ENCODE data around the gene SLC5A4.
"Not testable (repeated sequence)": the region's sequence is repeated elsewhere in the genome, so short reads cannot be mapped to it uniquely, and the experiment has no call there.

The SLC5A4 gene

DNA sequence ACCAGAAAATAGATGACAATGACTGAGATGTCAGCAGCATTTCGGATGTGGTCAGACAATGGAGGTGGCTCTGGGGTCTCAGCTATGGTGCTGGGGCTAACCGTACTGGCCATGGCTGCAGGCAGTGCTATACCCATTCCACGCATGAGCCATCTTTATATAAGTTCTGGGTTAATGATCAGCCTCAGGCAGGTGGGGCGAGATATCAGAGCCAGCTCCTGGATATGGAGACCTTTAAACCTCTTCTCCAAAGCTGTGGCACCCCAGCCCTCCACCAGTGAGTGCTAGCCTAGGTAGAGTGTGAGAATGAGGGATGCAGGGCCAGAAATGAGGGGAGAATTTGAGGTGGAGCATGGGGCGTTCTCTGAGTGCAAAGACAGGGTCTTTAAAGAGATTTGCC is at the start of gene SLC5A4:
SLC5A4 (minus strand) TSS at position 131 of the 400 bp plus-strand sequence; CDS start at position 113, 18 bp downstream.
- H3K9me3 Mint-ChIP-seq: no peaks in the 10 kb centered on the region
- no peak within 1 kb of the TSS for H3K4me3 Mint-ChIP-seq
- H3K36me3 Mint-ChIP-seq (ENCODE audit: low read depth): no peaks in the 10 kb centered on the region
- H3K27ac Mint-ChIP-seq: no peak within 1 kb of the TSS
- peaks cover 3% of the 10 kb centered on the region for H3K4me1 Mint-ChIP-seq (ENCODE audit: low read depth)
- H3K27me3 Mint-ChIP-seq (ENCODE audit: low read depth): peaks cover 25% of the 10 kb centered on the region
- no peak for DNase-seq (ENCODE audit: low spot score)

DNA sequence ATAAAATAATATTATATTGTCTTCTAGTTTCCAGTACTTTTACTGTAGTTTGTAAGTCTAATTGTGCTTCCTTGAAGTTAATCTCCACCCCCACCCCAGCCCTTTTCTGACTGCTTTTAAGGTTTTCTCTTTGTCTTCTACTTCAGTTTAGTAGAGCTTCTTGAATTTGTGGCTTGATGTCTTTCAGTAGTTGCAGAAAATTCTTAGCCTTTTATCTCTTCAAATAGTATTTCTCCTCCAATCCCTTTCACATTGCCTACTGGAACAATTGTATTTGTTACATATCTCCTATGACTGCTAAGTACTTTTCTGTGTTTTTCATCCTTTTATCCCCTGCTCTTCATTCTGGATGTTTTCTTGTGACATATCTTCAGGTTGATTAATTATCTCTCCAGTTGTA is 38.8 kb upstream of the SLC5A4 start:
- H3K36me3 Mint-ChIP-seq (ENCODE audit: low read depth); H3K27me3 Mint-ChIP-seq (ENCODE audit: low read depth); DNase-seq (ENCODE audit: low spot score); H3K4me1 Mint-ChIP-seq (ENCODE audit: low read depth); H3K4me3 Mint-ChIP-seq; H3K27ac Mint-ChIP-seq; H3K9me3 Mint-ChIP-seq: not testable (repeated sequence)

DNA sequence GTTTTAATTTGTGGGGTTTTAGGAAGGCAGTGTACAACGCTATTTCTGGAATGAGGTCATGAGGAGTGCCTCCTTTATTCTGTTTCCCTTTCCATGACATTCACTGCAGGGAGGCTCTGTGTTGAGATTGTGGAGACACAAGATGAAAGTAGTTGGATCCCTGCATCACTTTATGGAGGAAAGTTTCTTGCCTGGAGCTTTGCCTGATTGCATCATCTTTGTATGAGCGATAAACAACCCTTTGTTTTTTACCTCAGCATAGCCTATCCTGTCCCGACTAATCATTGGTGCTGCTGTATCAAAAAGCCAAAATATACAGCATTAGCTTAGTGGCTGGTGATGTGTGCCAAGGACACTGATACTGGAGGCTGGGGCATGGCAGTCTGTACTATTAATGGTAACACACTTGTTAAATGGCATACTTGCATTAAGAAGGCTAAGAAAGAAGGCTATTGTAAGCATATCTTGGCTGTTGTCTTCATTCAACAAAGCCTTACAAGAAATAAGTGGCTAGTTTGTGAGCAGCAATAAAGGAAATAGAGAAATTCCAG is 31.2 kb upstream of the SLC5A4 start:
- H3K4me3 Mint-ChIP-seq: no peak overlapping the region
- no peaks in the 10 kb centered on the region for H3K36me3 Mint-ChIP-seq (ENCODE audit: low read depth)
- H3K9me3 Mint-ChIP-seq: no peaks in the 10 kb centered on the region
- H3K27ac Mint-ChIP-seq: no peak overlapping the region
- DNase-seq (ENCODE audit: low spot score): no peak
- H3K27me3 Mint-ChIP-seq (ENCODE audit: low read depth): peaks cover 8% of the 10 kb centered on the region
- H3K4me1 Mint-ChIP-seq (ENCODE audit: low read depth): no peaks in the 10 kb centered on the region

DNA sequence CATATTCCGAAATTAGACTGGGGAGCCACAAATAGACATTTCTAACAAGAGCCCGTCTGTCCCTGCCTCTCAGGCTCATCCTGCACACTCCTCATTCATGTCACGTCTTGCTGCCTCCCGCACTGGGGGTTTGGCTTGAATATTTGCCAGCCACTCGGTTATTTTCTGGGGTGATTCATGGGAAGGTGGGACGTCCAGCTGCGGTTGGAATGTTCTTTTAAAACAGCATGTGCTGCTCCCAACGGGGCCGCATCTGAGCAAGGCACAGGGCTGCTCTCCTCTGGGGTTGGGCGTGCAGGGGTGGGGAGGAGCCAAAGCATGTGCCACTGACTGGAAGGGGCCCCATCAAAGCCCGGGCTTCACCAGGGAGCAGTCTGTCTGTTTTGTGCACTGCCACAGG is 25.9 kb upstream of the SLC5A4 start:
- no peaks in the 10 kb centered on the region for H3K36me3 Mint-ChIP-seq (ENCODE audit: low read depth)
- no peak for DNase-seq (ENCODE audit: low spot score)
- no peaks in the 10 kb centered on the region for H3K4me1 Mint-ChIP-seq (ENCODE audit: low read depth)
- H3K27me3 Mint-ChIP-seq (ENCODE audit: low read depth): no peaks in the 10 kb centered on the region
- H3K4me3 Mint-ChIP-seq: no peak overlapping the region
- no peaks in the 10 kb centered on the region for H3K9me3 Mint-ChIP-seq
- H3K27ac Mint-ChIP-seq: no peak overlapping the region

DNA sequence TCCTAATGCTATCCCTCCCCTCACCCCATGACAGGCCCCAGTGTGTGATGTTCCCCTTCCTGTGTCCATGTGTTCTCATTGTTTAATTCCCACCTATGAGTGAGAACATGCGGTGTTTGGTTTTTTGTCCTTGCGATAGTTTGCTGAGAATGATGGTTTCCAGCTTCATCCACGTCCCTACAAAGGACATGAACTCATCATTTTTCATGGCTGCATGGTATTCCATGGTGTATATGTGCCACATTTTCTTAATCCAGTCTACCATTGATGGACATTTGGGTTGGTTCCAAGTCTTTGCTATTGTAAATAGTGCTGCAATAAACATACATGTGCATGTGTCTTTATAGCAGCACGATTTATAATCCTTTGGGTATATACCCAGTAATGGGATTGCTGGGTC is 20.2 kb upstream of the SLC5A4 start:
- not testable (repeated sequence) for H3K4me3 Mint-ChIP-seq; H3K4me1 Mint-ChIP-seq (ENCODE audit: low read depth); DNase-seq (ENCODE audit: low spot score); H3K9me3 Mint-ChIP-seq; H3K27ac Mint-ChIP-seq; H3K36me3 Mint-ChIP-seq (ENCODE audit: low read depth); H3K27me3 Mint-ChIP-seq (ENCODE audit: low read depth)

DNA sequence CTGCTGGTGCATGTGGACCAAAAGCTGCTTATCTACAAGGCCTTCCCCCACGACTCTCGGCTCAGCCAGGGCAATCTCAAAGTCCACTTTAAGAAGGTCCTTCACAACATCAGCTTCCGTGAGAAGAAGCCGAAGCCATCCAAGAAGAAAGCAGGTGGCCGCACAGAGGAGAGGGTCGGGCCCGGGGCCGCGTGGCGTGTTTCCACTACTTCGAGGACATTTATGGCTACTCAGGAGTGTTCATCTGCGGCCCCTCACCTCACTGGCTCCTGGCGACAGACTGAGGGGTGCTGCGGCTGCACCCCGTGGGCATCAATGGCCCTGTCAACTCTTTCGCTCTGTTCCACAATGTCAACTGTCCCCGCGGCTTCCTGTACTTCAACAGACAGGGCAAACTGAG is 16.2 kb upstream of the SLC5A4 start:
- Mint-ChIP-seq H3K27me3 (ENCODE audit: low read depth) (no peaks in the 10 kb centered on the region), H3K9me3 (no peaks in the 10 kb centered on the region), H3K4me1 (ENCODE audit: low read depth) (no peaks in the 10 kb centered on the region), H3K4me3 (no peak overlapping the region), H3K27ac (no peak overlapping the region), H3K36me3 (ENCODE audit: low read depth) (no peaks in the 10 kb centered on the region)
- no peak for DNase-seq (ENCODE audit: low spot score)

DNA sequence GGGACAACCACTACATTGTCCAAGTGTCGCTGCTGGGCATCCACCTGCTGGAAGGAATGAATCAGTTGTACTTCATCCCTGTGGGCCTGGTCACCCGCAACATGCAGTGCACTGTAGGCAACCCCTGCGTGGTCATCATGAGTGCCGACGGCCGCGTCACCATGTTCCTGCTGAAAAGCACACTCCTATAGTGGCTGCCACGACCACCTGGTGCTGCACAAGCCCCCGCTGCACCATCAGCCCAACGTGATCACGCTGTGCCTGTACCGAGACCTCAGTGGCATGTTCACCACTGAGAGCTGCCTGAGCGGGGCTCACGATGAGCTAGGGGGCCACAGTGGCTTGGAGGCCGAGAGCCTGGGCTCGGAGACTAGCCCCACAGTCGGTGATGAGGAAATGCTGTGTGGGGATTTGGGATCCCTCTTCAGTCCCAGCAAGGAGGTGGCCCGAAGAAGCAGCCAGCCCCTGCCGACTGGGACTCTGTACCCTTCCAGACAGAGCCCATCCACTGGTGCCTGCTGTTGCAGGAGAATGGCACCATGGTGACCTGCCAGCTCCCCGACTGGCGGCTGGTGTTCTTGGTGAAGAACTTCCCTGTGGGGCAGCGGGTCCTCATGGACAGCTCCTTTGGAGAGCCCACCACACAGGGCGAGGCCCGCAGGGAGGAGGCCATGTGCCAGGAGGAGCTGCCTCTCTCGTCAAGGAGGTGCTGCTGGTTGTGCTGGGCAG is 15.7 kb upstream of the SLC5A4 start:
- no peak for DNase-seq (ENCODE audit: low spot score)

DNA sequence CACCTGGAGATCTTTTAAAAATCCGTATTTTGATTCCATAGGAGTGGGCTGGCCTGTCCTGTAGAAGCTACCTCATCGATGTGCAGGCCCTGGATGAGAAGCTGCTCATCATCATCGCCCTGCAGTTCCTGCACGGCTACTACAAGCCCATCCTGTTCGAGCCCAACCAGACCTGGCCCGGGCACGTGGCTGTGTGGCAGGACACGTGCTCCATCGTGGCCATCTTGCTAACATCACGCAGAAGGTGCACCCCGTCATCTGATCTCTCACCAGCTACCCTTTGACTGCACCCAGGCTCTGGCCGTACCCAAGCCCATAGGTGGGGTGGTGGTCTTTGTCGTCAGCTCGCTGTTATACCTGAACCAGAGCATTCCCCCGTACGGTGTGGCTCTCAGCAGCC is 14.2 kb upstream of the SLC5A4 start:
- Mint-ChIP-seq H3K27ac (no peak overlapping the region), H3K9me3 (no peaks in the 10 kb centered on the region), H3K27me3 (ENCODE audit: low read depth) (no peaks in the 10 kb centered on the region), H3K36me3 (ENCODE audit: low read depth) (no peaks in the 10 kb centered on the region), H3K4me3 (no peak overlapping the region), H3K4me1 (ENCODE audit: low read depth) (peaks cover 3% of the 10 kb centered on the region)
- no peak for DNase-seq (ENCODE audit: low spot score)

More for the DNA sequence above, 15.7 kb upstream of the SLC5A4 start:
- H3K4me3 Mint-ChIP-seq: no peak overlapping the region
- no peaks in the 10 kb centered on the region for H3K9me3 Mint-ChIP-seq
- H3K27ac Mint-ChIP-seq: no peak overlapping the region
- no peaks in the 10 kb centered on the region for H3K36me3 Mint-ChIP-seq (ENCODE audit: low read depth)
- peaks cover 3% of the 10 kb centered on the region for H3K4me1 Mint-ChIP-seq (ENCODE audit: low read depth)
- H3K27me3 Mint-ChIP-seq (ENCODE audit: low read depth): no peaks in the 10 kb centered on the region

DNA sequence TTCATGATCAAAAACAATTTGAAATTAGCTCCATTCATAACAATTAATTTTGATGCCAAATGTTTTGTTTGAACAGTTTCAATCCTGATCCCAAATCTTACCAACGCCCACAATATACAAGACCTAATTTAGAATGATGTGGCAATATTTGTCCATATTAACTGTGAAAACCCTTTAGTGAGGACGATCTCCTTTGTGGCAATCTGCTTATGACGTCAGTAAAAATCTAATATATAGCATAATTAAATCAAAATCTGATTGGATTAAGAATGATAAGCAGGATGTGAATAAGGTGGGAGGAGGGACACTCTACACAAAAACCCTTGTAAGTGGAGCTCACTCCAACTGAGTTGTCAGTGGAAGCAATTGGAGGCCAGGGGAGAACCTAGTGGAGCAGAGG is 11.9 kb upstream of the SLC5A4 start:
- no peak for DNase-seq (ENCODE audit: low spot score)
- no peaks in the 10 kb centered on the region for H3K36me3 Mint-ChIP-seq (ENCODE audit: low read depth)
- peaks cover 3% of the 10 kb centered on the region for H3K4me1 Mint-ChIP-seq (ENCODE audit: low read depth)
- H3K9me3 Mint-ChIP-seq: no peaks in the 10 kb centered on the region
- no peaks in the 10 kb centered on the region for H3K27me3 Mint-ChIP-seq (ENCODE audit: low read depth)
- no peak overlapping the region for H3K27ac Mint-ChIP-seq
- no peak overlapping the region for H3K4me3 Mint-ChIP-seq

DNA sequence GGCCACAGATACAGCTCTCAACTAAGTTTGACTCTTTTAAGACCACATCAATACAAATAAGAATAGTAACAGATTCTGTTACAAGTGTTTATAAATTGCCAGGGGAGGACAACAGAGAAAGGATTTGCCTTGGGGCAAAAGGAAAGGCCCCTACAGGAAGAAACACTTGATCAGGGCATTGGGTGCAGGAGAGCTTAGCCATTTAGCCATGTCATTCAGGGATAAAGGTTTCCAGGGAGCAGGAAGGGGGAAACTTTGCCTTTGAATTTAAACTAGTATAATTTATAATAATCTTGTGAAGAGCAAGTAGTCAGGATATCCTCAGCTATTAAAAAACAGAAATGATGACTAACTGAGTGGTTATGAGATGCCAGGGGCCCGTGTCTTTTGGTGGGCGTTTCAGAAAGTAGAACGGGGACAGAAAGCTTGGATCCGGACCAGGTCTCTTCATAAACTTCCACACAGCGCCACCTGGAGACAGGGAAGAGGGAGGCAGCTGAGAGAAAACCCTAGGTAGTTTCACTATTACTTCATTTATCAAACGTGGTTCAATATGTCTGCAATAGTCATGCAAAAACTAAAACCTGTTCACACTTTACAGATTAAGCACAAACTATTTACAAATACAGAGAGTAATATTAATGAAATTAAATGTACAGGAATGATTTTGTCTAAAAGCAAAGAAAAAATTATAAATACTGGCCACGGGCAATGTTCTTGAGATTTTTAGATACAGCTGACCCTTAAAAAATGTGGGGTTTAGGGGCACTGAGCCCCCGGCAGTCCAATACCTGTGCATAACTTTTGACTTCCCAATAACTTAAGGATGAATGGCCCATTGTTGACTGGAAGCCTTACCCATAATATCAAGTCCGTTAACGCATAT is 11.0 kb upstream of the SLC5A4 start:
- no peak overlapping the region for H3K4me3 Mint-ChIP-seq
- H3K27ac Mint-ChIP-seq: no peak overlapping the region
- no peaks in the 10 kb centered on the region for H3K36me3 Mint-ChIP-seq (ENCODE audit: low read depth)
- no peaks in the 10 kb centered on the region for H3K9me3 Mint-ChIP-seq
- H3K4me1 Mint-ChIP-seq (ENCODE audit: low read depth): peaks cover 3% of the 10 kb centered on the region
- no peaks in the 10 kb centered on the region for H3K27me3 Mint-ChIP-seq (ENCODE audit: low read depth)
- peak; percentile 62 for DNase-seq (ENCODE audit: low spot score)

DNA sequence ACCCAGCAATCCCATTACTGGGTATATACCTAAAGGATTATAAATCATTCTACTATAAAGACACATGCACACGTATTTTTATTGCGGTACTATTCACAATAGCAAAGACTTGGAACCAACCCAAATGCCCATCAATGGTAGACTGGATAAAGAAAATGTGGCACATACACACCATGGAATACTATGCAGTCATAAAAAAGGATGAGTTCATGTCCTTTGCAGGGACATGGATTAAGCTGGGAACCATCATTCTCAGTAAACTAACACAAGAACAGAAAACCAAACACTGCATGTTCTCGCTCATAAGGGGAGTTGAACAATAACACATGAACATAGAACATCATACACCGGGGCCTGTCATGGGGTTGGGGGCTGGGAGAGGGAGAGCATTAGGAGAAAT is 8.5 kb upstream of the SLC5A4 start:
- H3K36me3 Mint-ChIP-seq (ENCODE audit: low read depth); H3K27me3 Mint-ChIP-seq (ENCODE audit: low read depth); H3K4me3 Mint-ChIP-seq; H3K9me3 Mint-ChIP-seq; H3K27ac Mint-ChIP-seq; DNase-seq (ENCODE audit: low spot score); H3K4me1 Mint-ChIP-seq (ENCODE audit: low read depth): not testable (repeated sequence)

DNA sequence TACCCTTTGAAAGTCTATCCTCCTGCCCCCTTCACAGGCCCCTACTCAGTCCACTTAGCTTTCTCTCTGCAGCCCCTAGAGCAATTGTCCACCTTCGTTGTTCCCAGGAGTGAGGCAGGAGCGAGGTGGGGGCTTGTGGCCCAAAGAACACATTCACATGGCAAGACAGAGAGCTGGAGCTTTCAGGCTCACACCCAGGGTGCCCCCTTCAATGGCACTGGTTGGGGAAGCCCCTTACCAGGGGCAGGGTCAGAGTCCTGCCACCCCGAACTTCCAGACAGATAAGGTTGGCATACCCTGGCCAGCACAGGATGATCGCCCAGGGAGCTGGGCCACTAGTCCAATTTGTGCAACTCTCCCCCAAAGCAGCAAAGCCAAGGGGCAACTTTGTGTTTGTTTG is 6.2 kb upstream of the SLC5A4 start:
- Mint-ChIP-seq H3K4me3 (no peak overlapping the region), H3K27me3 (ENCODE audit: low read depth) (peaks cover 16% of the 10 kb centered on the region), H3K4me1 (ENCODE audit: low read depth) (peaks cover 3% of the 10 kb centered on the region), H3K36me3 (ENCODE audit: low read depth) (no peaks in the 10 kb centered on the region), H3K27ac (no peak overlapping the region), H3K9me3 (no peaks in the 10 kb centered on the region)
- DNase-seq (ENCODE audit: low spot score): no peak

DNA sequence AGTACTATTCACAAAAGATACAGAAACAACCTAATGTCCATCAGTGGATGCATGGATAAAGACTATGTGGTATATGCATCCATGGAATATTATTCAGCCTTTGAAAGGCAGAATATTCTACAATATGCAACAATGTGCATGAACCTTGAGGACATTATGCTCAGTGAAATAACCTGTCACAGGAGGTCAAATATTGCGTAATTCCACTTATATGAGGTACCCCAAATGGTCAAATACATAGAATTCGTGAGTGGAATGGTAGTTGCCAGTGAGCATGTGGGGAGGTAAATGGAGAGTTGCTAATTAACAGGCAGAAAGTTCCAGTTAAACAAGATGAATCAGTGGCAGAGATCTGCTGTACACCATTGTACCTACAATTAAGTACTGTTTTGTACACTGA is 3.6 kb upstream of the SLC5A4 start:
- no peak for DNase-seq (ENCODE audit: low spot score)
- Mint-ChIP-seq H3K27me3 (ENCODE audit: low read depth) (peaks cover 23% of the 10 kb centered on the region), H3K36me3 (ENCODE audit: low read depth) (no peaks in the 10 kb centered on the region), H3K27ac (no peak overlapping the region), H3K4me3 (no peak overlapping the region), H3K9me3 (no peaks in the 10 kb centered on the region), H3K4me1 (ENCODE audit: low read depth) (peaks cover 3% of the 10 kb centered on the region)

DNA sequence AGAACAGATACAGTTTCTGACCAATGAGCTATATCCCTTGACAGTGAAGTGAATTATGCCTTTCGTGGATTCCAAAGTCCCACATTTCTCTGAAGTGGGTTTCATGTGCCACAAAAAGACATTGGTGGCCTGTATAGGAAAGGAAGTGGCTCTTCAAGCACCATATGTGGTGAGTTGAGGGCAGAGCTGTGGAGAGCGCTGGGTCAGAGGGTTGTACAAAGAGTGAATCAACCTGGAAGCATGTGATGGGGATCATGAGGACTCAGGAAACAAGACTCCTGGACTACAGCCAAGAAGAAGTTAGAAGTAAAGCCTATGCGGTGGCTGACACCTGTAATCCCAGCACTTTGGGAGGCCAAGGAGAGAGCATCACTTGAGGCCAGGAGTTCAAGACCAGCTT is 579 bp upstream of the SLC5A4 start:
- H3K4me1 Mint-ChIP-seq (ENCODE audit: low read depth): peaks cover 3% of the 10 kb centered on the region
- no peak for DNase-seq (ENCODE audit: low spot score)
- peaks cover 25% of the 10 kb centered on the region for H3K27me3 Mint-ChIP-seq (ENCODE audit: low read depth)
- no peak overlapping the region for H3K4me3 Mint-ChIP-seq
- no peak overlapping the region for H3K27ac Mint-ChIP-seq
- no peaks in the 10 kb centered on the region for H3K9me3 Mint-ChIP-seq
- no peaks in the 10 kb centered on the region for H3K36me3 Mint-ChIP-seq (ENCODE audit: low read depth)

Measured in T-helper 2 cell treated with Interferon-gamma antibody and Interleukin-4, amounts not matched to agents 5 μg/mL and 100 μg/mL, for 36 hours (primary cell).